Muscle layer of duodenum (tissue), 2 donors: Measurements from ENCODE around the gene CYB5B.

Source experiments
- H3K27ac ChIP-seq: one replicate; pipeline ENCODE4 v1.7.0; 2013; ENCODE audit warnings: mild to moderate bottlenecking, low read length
- H3K27me3 ChIP-seq: one replicate; pipeline ENCODE4 v1.7.0; 2013; ENCODE audit warnings: low read depth, mild to moderate bottlenecking, control low read depth, low read length
- H3K36me3 ChIP-seq, 2 donors: one replicate each; pipeline ENCODE4 v1.7.0; 2013; ENCODE audit warnings: low read length in 2 of 2, control low read depth in 1 of 2, mild to moderate bottlenecking in 1 of 2; ENCODE audit not compliant: insufficient read depth in 2 of 2, control insufficient read depth in 1 of 2
- H3K4me1 ChIP-seq, 2 donors: one replicate each; pipeline ENCODE4 v1.7.0; 2013; ENCODE audit warnings: low read length in 2 of 2, mild to moderate bottlenecking in 2 of 2, control low read depth in 1 of 2, moderate library complexity in 1 of 2; ENCODE audit not compliant: insufficient read depth in 2 of 2, control insufficient read depth in 1 of 2
- H3K4me3 ChIP-seq, 2 donors: one replicate each; pipeline ENCODE4 v1.7.0; 2013; ENCODE audit warnings: low read length in 2 of 2, low read depth in 1 of 2, mild to moderate bottlenecking in 1 of 2
- H3K9me3 ChIP-seq, 2 donors: one replicate each; pipeline ENCODE4 v1.7.0; 2013; ENCODE audit warnings: low read length in 2 of 2, control low read depth in 1 of 2, mild to moderate bottlenecking in 1 of 2; ENCODE audit not compliant: control insufficient read depth in 1 of 2
- donor health status: healthy.

Gene CYB5B

GRCh38 chr16:69508033-69508755 lies 83.8 kb downstream of the CYB5B start:
- Histone ChIP-seq H3K27ac (no peak overlapping the region), H3K36me3 (no peaks in the 10 kb centered on the region), H3K27me3 (no peaks in the 10 kb centered on the region), H3K4me3 (no peak overlapping the region), H3K4me1 (no peaks in the 10 kb centered on the region), H3K9me3 (no peaks in the 10 kb centered on the region)

GRCh38 chr16:69509125-69509524 lies 84.7 kb downstream of the CYB5B start:
- Histone ChIP-seq H3K4me1 (no peaks in the 10 kb centered on the region), H3K36me3 (no peaks in the 10 kb centered on the region), H3K27ac (no peak overlapping the region), H3K4me3 (no peak overlapping the region), H3K27me3 (no peaks in the 10 kb centered on the region), H3K9me3 (no peaks in the 10 kb centered on the region)

DNA sequence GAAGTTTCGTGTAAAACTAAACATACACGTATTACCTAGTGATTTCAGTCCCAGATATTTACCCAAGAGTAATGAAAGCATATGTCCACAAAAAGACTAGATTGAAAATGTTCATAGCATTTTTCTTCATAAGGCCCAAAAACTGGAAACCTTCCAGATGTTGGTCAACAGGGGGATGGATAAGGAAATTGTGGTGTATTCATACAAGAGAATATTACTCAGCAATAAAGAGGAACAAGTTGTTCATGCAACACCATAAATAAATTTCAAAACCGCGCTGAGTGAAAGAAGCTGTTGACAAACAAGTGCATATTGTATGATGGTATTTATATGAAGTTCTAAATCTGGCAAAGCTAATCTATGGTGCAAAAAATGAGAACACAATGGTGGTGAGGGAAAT lies 87.2 kb downstream of the CYB5B start:
- H3K9me3 ChIP-seq: no peaks in the 10 kb centered on the region
- no peak overlapping the region for H3K4me3 ChIP-seq
- no peaks in the 10 kb centered on the region for H3K27me3 ChIP-seq
- H3K27ac ChIP-seq: no peak overlapping the region
- H3K4me1 ChIP-seq: no peaks in the 10 kb centered on the region
- no peaks in the 10 kb centered on the region for H3K36me3 ChIP-seq

- H3K9me3 ChIP-seq: no peaks in the 10 kb centered on the region
- H3K27me3 ChIP-seq: no peaks in the 10 kb centered on the region
- H3K36me3 ChIP-seq: no peaks in the 10 kb centered on the region
- H3K4me1 ChIP-seq: no peaks in the 10 kb centered on the region
- no peak overlapping the region for H3K4me3 ChIP-seq
- no peak overlapping the region for H3K27ac ChIP-seq
Measured at GRCh38 chr16:69513180-69513966, 89.0 kb downstream of the CYB5B start.

DNA sequence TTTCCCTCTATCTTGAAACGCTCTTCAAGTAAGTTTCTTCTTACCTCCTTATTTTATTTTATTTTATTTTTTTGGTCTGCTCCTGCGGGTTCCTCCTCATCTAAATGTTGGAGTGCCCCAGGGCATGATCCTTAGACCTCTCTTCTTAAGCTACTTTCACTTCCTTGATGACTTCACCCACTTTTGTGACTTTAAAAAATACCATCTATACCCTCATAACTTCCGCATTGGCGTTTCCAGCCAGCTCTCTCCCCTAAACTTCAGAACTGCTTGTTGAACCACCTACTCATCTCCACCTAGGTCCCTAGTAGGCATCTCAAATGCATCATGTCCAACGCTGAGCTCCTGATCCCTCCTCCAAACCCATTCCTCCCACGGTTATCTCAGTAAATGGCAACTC lies 89.9 kb downstream of the CYB5B start:
- no peak overlapping the region for H3K27ac ChIP-seq
- H3K27me3 ChIP-seq: no peaks in the 10 kb centered on the region
- no peaks in the 10 kb centered on the region for H3K4me1 ChIP-seq
- H3K9me3 ChIP-seq: no peaks in the 10 kb centered on the region
- H3K36me3 ChIP-seq: no peaks in the 10 kb centered on the region
- no peak overlapping the region for H3K4me3 ChIP-seq
